ENCODE results near the gene PRKCA.

The PRKCA gene

GRCh38 chr17:66271512-66271911 lies 30.9 kb upstream of the PRKCA start:
- no peak for DNase-seq (ENCODE audit: low read depth in 1 of 2, low spot score in 1 of 2)
- Histone ChIP-seq H3K4me3 (replicated peaks; ENCODE audit: insufficient read depth, low read length) (no peak overlapping the region), H3K27me3 (ENCODE audit: insufficient read depth, poor library complexity, severe bottlenecking) (no peaks in the 10 kb centered on the region), H3K27ac (replicated peaks) (no peak overlapping the region)
- TF ChIP-seq POLR2AphosphoS5 (IDR thresholded peaks at IDR 0.05; ENCODE audit: low read depth) = no peak
- TF ChIP-seq REST (IDR thresholded peaks at IDR 0.05; ENCODE audit: insufficient replicate concordance, low read depth) = no peak
- TF ChIP-seq GABPA (IDR thresholded peaks at IDR 0.05; ENCODE audit: low read depth) = no peak
- TF ChIP-seq CTCF (IDR thresholded peaks at IDR 0.05; ENCODE audit: insufficient read depth, low read length) = no peak
- no peak for TF ChIP-seq SPI1 (IDR thresholded peaks at IDR 0.05; ENCODE audit: borderline replicate concordance, low read depth)

- TF ChIP-seq REST (IDR thresholded peaks at IDR 0.05; ENCODE audit: insufficient replicate concordance, low read depth) (no peak), GABPA (IDR thresholded peaks at IDR 0.05; ENCODE audit: low read depth) (no peak), SPI1 (IDR thresholded peaks at IDR 0.05; ENCODE audit: borderline replicate concordance, low read depth) (no peak), CTCF (IDR thresholded peaks at IDR 0.05; ENCODE audit: insufficient read depth, low read length) (no peak), POLR2AphosphoS5 (IDR thresholded peaks at IDR 0.05; ENCODE audit: low read depth) (no peak)
- H3K27ac ChIP-seq (replicated peaks) = no peak overlapping the region
- H3K4me3 ChIP-seq (replicated peaks; ENCODE audit: insufficient read depth, low read length) = no peak overlapping the region
Measured at GRCh38 chr17:66272811-66273585, 29.4 kb upstream of the PRKCA start.

GRCh38 chr17:66273586-66273848 lies 28.9 kb upstream of the PRKCA start:
- Histone ChIP-seq H3K4me3 (replicated peaks; ENCODE audit: insufficient read depth, low read length) (no peak overlapping the region), H3K27ac (replicated peaks) (no peak overlapping the region), H3K27me3 (ENCODE audit: insufficient read depth, poor library complexity, severe bottlenecking) (no peaks in the 10 kb centered on the region)
- TF ChIP-seq CTCF (IDR thresholded peaks at IDR 0.05; ENCODE audit: insufficient read depth, low read length) (no peak), REST (IDR thresholded peaks at IDR 0.05; ENCODE audit: insufficient replicate concordance, low read depth) (no peak), SPI1 (IDR thresholded peaks at IDR 0.05; ENCODE audit: borderline replicate concordance, low read depth) (no peak), GABPA (IDR thresholded peaks at IDR 0.05; ENCODE audit: low read depth) (no peak)
- no peak for DNase-seq (ENCODE audit: low read depth in 1 of 2, low spot score in 1 of 2)

More at GRCh38 chr17:66272811-66273585, 29.4 kb upstream of the PRKCA start:
- no peak for DNase-seq (ENCODE audit: low read depth in 1 of 2, low spot score in 1 of 2)
- H3K27me3 ChIP-seq (ENCODE audit: insufficient read depth, poor library complexity, severe bottlenecking) = no peaks in the 10 kb centered on the region

Measured in HL-60 (cell line).